Nephron progenitor cell (in vitro differentiated cells): ENCODE data around the gene PDE4B.
"Not testable (repeated sequence)": the region's sequence is repeated elsewhere in the genome, so short reads cannot be mapped to it uniquely, and the experiment has no call there.

Source experiments
- DNase-seq: peaks from one replicate; pipeline ENCODE4 v3.0.0; 2021
- H3K27ac Mint-ChIP-seq: 2 replicates; pipeline ENCODE4 v1.8.0; 2021; ENCODE audit warnings: mild to moderate bottlenecking, moderate library complexity, mixed read lengths
- H3K27me3 Mint-ChIP-seq: 2 replicates; pipeline ENCODE4 v1.8.0; 2021; ENCODE audit warnings: mild to moderate bottlenecking, low read depth, mixed read lengths; ENCODE audit not compliant: poor library complexity
- H3K36me3 Mint-ChIP-seq: 2 replicates; pipeline ENCODE4 v1.8.0; 2021; ENCODE audit warnings: low read depth, mixed read lengths
- H3K4me1 Mint-ChIP-seq: 2 replicates; pipeline ENCODE4 v1.8.0; 2021; ENCODE audit warnings: mixed read lengths
- H3K4me3 Mint-ChIP-seq: 2 replicates; pipeline ENCODE4 v1.8.0; 2021; ENCODE audit warnings: mild to moderate bottlenecking, moderate library complexity, mixed read lengths
- H3K9me3 Mint-ChIP-seq: 2 replicates; pipeline ENCODE4 v1.8.0; 2021; ENCODE audit warnings: mild to moderate bottlenecking, moderate library complexity, mixed read lengths
- TF ChIP-seq, protein P1 (sequence below): fragments of 200-600 bp; sonication (generic); IDR thresholded peaks from 2 replicates; pipeline ENCODE4 v1.5.0; 2021; ENCODE audit warnings: antibody characterized with exemption

The PDE4B gene

DNA sequence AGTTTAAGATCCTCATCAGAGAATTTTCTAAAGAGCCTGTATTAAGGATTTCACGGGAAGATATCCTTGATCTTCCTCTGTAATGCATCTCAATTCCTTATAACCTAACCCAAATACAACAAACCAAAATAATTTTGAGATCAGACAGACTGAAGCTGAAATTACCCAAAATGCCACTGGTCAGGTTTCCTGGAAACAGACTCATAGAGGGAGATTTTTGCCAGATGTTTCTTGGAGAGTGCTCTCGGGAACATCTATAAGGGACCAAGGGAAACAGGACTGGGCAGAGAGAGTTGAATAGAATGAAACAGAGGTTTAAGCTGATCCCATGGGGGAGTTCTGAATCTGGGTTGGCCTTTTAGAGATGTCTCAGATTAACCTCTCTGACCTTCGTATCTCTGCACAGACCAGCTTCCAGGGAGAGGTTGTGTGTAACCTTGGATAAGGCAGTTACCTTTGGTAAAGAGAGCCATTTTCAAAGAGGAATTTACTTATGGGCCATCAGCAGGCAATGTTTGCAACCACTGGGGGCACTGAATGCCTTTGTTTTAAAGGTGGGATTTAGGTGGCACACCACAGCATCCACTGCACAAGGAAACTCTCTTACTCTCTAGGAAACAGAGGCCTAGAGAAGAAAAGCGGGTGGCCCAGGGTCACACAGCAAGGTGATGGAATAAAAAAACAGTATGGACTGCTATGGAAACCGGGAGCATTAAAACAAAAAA lies 610.5 kb downstream of the PDE4B start:
- DNase-seq = no peak
- TF ChIP-seq, protein P1, sequence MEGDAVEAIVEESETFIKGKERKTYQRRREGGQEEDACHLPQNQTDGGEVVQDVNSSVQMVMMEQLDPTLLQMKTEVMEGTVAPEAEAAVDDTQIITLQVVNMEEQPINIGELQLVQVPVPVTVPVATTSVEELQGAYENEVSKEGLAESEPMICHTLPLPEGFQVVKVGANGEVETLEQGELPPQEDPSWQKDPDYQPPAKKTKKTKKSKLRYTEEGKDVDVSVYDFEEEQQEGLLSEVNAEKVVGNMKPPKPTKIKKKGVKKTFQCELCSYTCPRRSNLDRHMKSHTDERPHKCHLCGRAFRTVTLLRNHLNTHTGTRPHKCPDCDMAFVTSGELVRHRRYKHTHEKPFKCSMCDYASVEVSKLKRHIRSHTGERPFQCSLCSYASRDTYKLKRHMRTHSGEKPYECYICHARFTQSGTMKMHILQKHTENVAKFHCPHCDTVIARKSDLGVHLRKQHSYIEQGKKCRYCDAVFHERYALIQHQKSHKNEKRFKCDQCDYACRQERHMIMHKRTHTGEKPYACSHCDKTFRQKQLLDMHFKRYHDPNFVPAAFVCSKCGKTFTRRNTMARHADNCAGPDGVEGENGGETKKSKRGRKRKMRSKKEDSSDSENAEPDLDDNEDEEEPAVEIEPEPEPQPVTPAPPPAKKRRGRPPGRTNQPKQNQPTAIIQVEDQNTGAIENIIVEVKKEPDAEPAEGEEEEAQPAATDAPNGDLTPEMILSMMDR = no peak
- Mint-ChIP-seq H3K27ac (no peak overlapping the region), H3K27me3 (peaks cover 8% of the 10 kb centered on the region), H3K9me3 (peaks cover 1% of the 10 kb centered on the region), H3K36me3 (no peaks in the 10 kb centered on the region), H3K4me3 (no peak overlapping the region), H3K4me1 (peaks cover 27% of the 10 kb centered on the region)

DNA sequence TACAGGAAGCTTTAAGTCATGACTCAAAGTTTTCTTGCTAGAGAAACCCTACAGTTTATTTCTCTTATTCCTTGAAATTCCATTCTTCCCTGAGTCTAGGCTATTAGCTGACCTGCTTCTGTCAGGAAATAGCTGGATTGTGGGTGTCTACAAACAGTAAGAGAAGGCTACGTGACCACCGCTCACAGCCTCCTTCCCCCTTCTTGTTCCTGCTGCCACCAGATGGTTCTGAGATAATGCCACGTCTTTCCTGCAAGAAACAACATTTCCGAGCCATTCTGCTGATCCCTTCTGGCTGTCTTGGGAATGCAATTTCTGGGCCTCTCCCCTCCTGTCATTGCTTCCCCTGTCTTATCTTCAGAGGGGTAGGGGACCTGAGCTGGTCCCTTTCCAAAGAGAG lies 612.4 kb downstream of the PDE4B start:
- TF ChIP-seq, protein P1 = no peak
- H3K27me3 Mint-ChIP-seq = peaks cover 11% of the 10 kb centered on the region
- H3K4me3 Mint-ChIP-seq = no peak overlapping the region
- H3K36me3 Mint-ChIP-seq = peaks cover 6% of the 10 kb centered on the region
- no peak overlapping the region for H3K27ac Mint-ChIP-seq
- H3K9me3 Mint-ChIP-seq = peaks cover 20% of the 10 kb centered on the region
- peaks cover 26% of the 10 kb centered on the region for H3K4me1 Mint-ChIP-seq
- no peak for DNase-seq

- peaks cover 41% of the 10 kb centered on the region for H3K9me3 Mint-ChIP-seq
- H3K36me3 Mint-ChIP-seq, DNase-seq, H3K27me3 Mint-ChIP-seq, H3K27ac Mint-ChIP-seq, H3K4me1 Mint-ChIP-seq, H3K4me3 Mint-ChIP-seq: not testable (repeated sequence)
Measured at GRCh38 chr1:66411449-66411848, 618.8 kb downstream of the PDE4B start.

- H3K4me1 Mint-ChIP-seq = no peaks in the 10 kb centered on the region
Measured at GRCh38 chr1:66412704-66413103, 620.0 kb downstream of the PDE4B start.

GRCh38 chr1:66413136-66413837 lies 620.6 kb downstream of the PDE4B start:
- Mint-ChIP-seq H3K27ac (no peak overlapping the region), H3K9me3 (peaks cover 57% of the 10 kb centered on the region), H3K4me3 (no peak overlapping the region), H3K4me1 (no peaks in the 10 kb centered on the region), H3K36me3 (peaks cover 6% of the 10 kb centered on the region), H3K27me3 (peaks cover 3% of the 10 kb centered on the region)
- DNase-seq = no peak
- TF ChIP-seq, protein P1 = no peak

More at GRCh38 chr1:66412704-66413103, 620.0 kb downstream of the PDE4B start:
- Mint-ChIP-seq H3K27ac (no peak overlapping the region), H3K4me3 (no peak overlapping the region), H3K27me3 (peaks cover 3% of the 10 kb centered on the region), H3K36me3 (peaks cover 6% of the 10 kb centered on the region), H3K9me3 (peaks cover 53% of the 10 kb centered on the region)
- DNase-seq = no peak
- TF ChIP-seq, protein P1 = no peak

DNA sequence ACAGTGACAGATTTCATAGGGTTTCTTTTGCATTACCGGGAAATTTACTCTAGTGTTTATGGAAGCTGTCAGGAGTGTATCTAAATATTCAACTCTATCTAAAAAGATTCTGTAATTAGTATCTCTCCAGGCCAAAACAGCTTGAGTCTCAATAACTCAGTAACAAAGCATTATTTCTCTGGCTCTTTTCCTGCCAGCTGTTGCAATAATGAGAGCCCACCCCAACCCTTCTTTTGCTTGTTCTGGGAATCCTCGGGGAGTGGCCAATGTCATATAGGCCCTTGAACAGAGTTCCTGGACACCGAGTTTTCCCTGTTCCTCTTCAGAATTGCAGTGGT lies 621.1 kb downstream of the PDE4B start:
- Mint-ChIP-seq H3K27me3 (peaks cover 3% of the 10 kb centered on the region), H3K4me3 (no peak overlapping the region), H3K9me3 (peaks cover 57% of the 10 kb centered on the region), H3K27ac (no peak overlapping the region), H3K36me3 (peaks cover 2% of the 10 kb centered on the region), H3K4me1 (no peaks in the 10 kb centered on the region)
- TF ChIP-seq, protein P1 = no peak
- DNase-seq = no peak
